Tibial nerve (tissue), 4 donors: ENCODE measurements around the gene ELMO1. TPM values are rescaled to one million over a fixed set of nuclear protein-coding genes. Genes with fewer than 3 reads are reported as not detected.

Experiments
- DNase-seq, 2 donors: peaks; one replicate each; pipeline ENCODE4 v3.0.0-alpha.2; 2019; ENCODE audit warnings: low spot score in 2 of 2
- H3K27ac ChIP-seq, 4 donors: fragments of 200-600 bp; sonication (generic) in 3 of 4; one replicate each; pipeline ENCODE4 v1.5.1; 2017 to 2019; ENCODE audit warnings: mild to moderate bottlenecking in 1 of 4
- H3K27me3 ChIP-seq, 2 donors: fragments of 200-600 bp; sonication (generic) in 1 of 2; one replicate each; pipeline versions ENCODE4 v1.5.1 to v1.6.0; 2017 to 2019
- H3K36me3 ChIP-seq, 3 donors: fragments of 200-600 bp; sonication (generic); one replicate each; pipeline ENCODE4 v1.5.1; 2018 to 2019
- H3K4me1 ChIP-seq, 4 donors: fragments of 200-600 bp; sonication (generic) in 3 of 4; one replicate each; pipeline ENCODE4 v1.5.1; 2017 to 2019
- H3K4me3 ChIP-seq, 4 donors: fragments of 200-600 bp; sonication (generic) in 3 of 4; one replicate each; pipeline ENCODE4 v1.5.1; 2017 to 2019; ENCODE audit warnings: mild to moderate bottlenecking in 1 of 4, moderate library complexity in 1 of 4
- H3K9me3 ChIP-seq, 4 donors: fragments of 200-600 bp; sonication (generic) in 3 of 4; one replicate each; pipeline ENCODE4 v1.5.1; 2017 to 2019
- EP300 ChIP-seq, 2 donors: sonication (generic); formaldehyde crosslinking; IDR thresholded peaks; one replicate each; pipeline ENCODE4 v1.6.1; 2017; ENCODE audit warnings: antibody characterized with exemption in 2 of 2, mild to moderate bottlenecking in 1 of 2
- POLR2A ChIP-seq, 2 donors: fragments of 450-650 bp; IDR thresholded peaks; one replicate each; pipeline ENCODE4 v1.6.1; 2017; ENCODE audit warnings: antibody characterized with exemption in 2 of 2, mild to moderate bottlenecking in 2 of 2, moderate library complexity in 2 of 2
- WGBS, 2 donors: methylation state at CpG; one replicate each; pipeline ENCODE4 v1.1.5; 2018; 5-methylcytosine and 5-hydroxymethylcytosine counted together
- total RNA-seq, 4 donors: library from RNA; depleted of rRNA; stranded (reverse); fragments of >200 nt; gene quantifications; one replicate each; pipeline ENCODE4 v1.1.0, GENCODE V29; 2016
- TF ChIP-seq, protein P1 (sequence below), 5 experiments: fragments of 200-600 bp in 3 of 5; fragments of 450-650 bp in 2 of 5; sonication (generic) in 3 of 5; IDR thresholded peaks; one replicate each; pipeline ENCODE4 v1.5.1; 2016 to 2019; ENCODE audit warnings: antibody characterized with exemption in 5 of 5, mild to moderate bottlenecking in 3 of 5, moderate library complexity in 2 of 5

ELMO1 gene
- total RNA-seq, 4 donors from 2014 or later = 196 to 328 (median 268) TPM

DNA sequence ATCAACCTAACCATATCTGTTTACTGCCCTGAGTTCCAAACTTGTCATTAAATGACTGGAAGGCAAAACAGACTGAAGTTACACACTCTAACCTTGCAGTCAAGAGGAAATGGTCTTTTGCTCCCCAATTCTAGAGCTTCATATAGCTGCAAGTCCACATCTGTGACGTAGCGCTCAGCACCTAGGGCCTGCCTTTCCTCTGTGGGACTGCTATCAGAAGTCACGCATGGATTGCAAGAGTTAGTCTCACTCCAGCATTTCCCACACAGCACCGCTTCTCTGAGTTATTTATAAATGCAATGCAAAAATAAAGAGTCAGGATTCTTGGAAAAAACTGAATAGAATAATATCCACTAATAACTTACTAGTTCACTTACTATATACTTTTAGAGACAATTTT lies 96.9 kb downstream of the ELMO1 start:
- 86 to 89% methylated on average over 4 of the region's 4 CpGs for WGBS, 2 donors
- Histone ChIP-seq H3K36me3 (no peaks in the 10 kb centered on the region), H3K27me3 (no peaks in the 10 kb centered on the region), H3K9me3 (no peaks in the 10 kb centered on the region), H3K4me3 (peak overlapping the region in 1 of 4 donors; percentile 31), H3K27ac (peak overlapping the region in 1 of 4 donors; percentile 90), H3K4me1 (peaks cover 0 to 75% (median 24%) of the 10 kb centered on the region in 4 donors)
- TF ChIP-seq EP300 (IDR thresholded peaks at IDR 0.05) (no peak), POLR2A (IDR thresholded peaks at IDR 0.05) (no peak)
- TF ChIP-seq, protein P1, sequence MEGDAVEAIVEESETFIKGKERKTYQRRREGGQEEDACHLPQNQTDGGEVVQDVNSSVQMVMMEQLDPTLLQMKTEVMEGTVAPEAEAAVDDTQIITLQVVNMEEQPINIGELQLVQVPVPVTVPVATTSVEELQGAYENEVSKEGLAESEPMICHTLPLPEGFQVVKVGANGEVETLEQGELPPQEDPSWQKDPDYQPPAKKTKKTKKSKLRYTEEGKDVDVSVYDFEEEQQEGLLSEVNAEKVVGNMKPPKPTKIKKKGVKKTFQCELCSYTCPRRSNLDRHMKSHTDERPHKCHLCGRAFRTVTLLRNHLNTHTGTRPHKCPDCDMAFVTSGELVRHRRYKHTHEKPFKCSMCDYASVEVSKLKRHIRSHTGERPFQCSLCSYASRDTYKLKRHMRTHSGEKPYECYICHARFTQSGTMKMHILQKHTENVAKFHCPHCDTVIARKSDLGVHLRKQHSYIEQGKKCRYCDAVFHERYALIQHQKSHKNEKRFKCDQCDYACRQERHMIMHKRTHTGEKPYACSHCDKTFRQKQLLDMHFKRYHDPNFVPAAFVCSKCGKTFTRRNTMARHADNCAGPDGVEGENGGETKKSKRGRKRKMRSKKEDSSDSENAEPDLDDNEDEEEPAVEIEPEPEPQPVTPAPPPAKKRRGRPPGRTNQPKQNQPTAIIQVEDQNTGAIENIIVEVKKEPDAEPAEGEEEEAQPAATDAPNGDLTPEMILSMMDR (IDR thresholded peaks at IDR 0.05) = no peak
- no peak for DNase-seq

DNA sequence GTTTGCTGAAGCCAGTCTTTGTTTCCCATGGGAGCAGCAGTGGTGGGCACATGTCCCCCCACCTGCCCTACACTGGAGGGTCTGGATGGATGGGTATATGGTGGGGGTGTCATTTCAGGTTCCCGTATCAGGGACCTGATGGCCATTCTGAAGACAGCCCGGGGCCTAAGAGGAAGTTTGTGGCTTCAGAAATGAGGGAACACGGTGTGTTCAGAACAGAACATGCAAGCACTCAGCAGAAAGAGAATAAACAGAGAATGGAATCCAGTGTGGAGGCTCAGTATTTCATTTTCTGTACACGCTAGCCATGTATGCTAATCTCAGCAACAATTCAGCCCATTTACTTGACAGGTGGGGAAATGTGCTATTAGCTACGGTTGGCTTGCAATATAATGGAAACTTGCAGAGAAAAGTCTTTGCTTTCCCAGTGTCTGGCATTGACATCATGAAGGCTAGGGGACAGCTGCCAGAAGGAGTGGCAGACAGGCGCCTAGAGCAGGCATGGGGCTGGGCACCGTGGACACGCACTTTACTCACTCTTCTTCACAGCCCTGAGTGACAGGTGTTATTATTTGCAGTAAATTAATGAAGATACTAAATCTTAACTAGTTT lies 98.6 kb downstream of the ELMO1 start:
- no peaks in the 10 kb centered on the region for H3K27me3 ChIP-seq
- H3K9me3 ChIP-seq = no peaks in the 10 kb centered on the region
- H3K27ac ChIP-seq = peak overlapping the region in 2 of 4 donors; percentile 6 to 26
- DNase-seq = no peak
- 70 to 85% methylated on average over 8 of the region's 8 CpGs for WGBS, 2 donors
- H3K4me1 ChIP-seq = peaks cover 0 to 68% (median 20%) of the 10 kb centered on the region in 4 donors
- no peak for TF ChIP-seq POLR2A (IDR thresholded peaks at IDR 0.05)
- peak in 1 of 2 donors; percentile 38 for TF ChIP-seq EP300 (IDR thresholded peaks at IDR 0.05)
- no peak overlapping the region for H3K4me3 ChIP-seq
- no peaks in the 10 kb centered on the region for H3K36me3 ChIP-seq

DNA sequence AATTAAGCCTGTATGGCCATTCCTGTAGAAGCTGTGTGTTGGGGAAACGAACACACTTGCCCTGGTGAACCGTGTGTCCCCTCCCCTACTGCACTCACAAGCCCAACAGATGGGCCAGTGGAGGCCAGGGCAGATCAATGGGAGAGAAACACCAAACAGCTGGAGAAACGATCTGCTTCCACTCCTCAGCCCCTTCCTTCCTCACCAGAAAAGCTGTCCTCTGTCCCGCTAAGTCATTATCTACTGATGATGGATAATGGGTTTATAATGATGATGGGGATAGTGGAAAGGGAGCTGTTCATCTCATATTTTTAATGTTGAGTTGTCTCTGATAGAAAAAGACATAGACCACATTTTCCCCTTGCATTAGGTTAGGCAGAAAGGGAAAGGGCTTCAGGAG lies 99.7 kb downstream of the ELMO1 start:
- H3K4me3 ChIP-seq = no peak overlapping the region
- no peaks in the 10 kb centered on the region for H3K9me3 ChIP-seq

DNA sequence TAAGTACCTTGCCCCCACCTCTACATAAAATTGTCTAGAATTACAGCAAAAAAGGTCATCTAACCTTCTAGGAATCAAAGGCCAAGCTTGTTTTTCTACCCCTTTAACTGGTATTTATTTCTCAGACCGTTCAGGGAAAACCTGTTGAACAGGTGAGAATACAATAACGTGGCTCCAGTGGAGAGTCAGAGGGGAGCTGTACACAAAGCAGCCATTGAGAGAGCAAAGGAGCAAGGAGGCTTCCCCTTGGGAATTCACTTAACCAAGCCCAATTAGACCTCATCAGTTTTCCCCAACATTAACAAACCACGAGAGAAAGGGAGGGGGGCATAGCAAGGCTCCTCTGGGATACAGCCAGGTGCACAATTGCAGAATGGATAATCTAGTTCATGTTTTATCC lies 101.9 kb downstream of the ELMO1 start:
- H3K27ac ChIP-seq = no peak overlapping the region
- no peak for DNase-seq
- no peak for TF ChIP-seq POLR2A (IDR thresholded peaks at IDR 0.05)
- TF ChIP-seq, protein P1 (IDR thresholded peaks at IDR 0.05) = no peak
- no peak for TF ChIP-seq EP300 (IDR thresholded peaks at IDR 0.05)
- H3K27me3 ChIP-seq = no peaks in the 10 kb centered on the region
- no peak overlapping the region for H3K4me3 ChIP-seq
- H3K36me3 ChIP-seq = peaks cover 0 to 7% (median 0%) of the 10 kb centered on the region in 3 donors
- H3K4me1 ChIP-seq = peaks cover 0 to 47% (median 5%) of the 10 kb centered on the region in 4 donors
- no peaks in the 10 kb centered on the region for H3K9me3 ChIP-seq
- WGBS, 2 donors = 31 to 44% methylated on average over 3 of the region's 3 CpGs

More for the DNA sequence above, 99.7 kb downstream of the ELMO1 start:
- Histone ChIP-seq H3K27me3 (no peaks in the 10 kb centered on the region), H3K36me3 (no peaks in the 10 kb centered on the region), H3K27ac (no peak overlapping the region), H3K4me1 (peaks cover 0 to 68% (median 13%) of the 10 kb centered on the region in 4 donors)
- TF ChIP-seq, protein P1 (IDR thresholded peaks at IDR 0.05) = no peak
- TF ChIP-seq POLR2A (IDR thresholded peaks at IDR 0.05) (no peak), EP300 (IDR thresholded peaks at IDR 0.05) (no peak)
- DNase-seq = no peak
- 60 to 71% methylated on average over 4 of the region's 4 CpGs for WGBS, 2 donors

DNA sequence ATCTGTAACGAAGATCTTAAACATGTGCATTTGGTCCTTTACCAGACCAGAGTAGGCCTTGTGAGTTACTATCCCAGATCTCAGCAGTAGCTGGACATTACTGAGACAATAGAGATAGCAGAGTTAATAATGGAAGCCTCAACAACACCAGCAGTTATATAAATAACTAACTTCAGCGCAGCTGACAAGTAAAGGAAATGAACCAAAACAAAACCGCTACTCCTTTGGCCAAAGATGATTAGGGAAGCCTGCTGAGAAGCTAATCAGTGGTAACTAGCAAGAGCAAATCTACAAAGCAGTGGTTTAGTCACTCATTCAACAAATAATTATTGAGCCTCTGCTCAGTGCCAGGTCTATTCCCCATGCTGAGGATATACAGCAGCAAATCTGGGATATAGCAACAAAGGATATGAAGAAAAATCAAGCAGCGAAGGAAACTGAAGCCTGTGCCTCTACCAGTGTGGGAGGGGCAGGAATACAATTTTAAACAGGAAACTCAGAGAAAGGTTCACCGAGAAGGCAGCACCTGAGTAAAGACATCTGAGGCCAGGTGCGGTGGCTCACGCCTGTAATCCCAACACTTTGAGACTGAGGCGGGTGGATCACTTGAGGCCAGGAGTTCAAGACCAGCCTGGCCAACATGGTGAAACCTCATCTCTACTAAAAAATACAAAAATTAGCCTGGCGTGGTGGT lies 103.6 kb downstream of the ELMO1 start:
- WGBS, 2 donors = 68 to 82% methylated on average over 9 of the region's 9 CpGs
- no peak for DNase-seq
- no peaks in the 10 kb centered on the region for H3K9me3 ChIP-seq

More for the DNA sequence above, 103.6 kb downstream of the ELMO1 start:
- peaks cover 0 to 17% (median 0%) of the 10 kb centered on the region in 3 donors for H3K36me3 ChIP-seq
- H3K27ac ChIP-seq = peak overlapping the region in 3 of 4 donors; percentile 9 to 41 (median 35)
- TF ChIP-seq EP300 (IDR thresholded peaks at IDR 0.05) (no peak), POLR2A (IDR thresholded peaks at IDR 0.05) (no peak)
- TF ChIP-seq, protein P1 (IDR thresholded peaks at IDR 0.05) = no peak
- no peaks in the 10 kb centered on the region for H3K27me3 ChIP-seq
- H3K4me1 ChIP-seq = peaks cover 0 to 33% (median 5%) of the 10 kb centered on the region in 4 donors
- no peak overlapping the region for H3K4me3 ChIP-seq
